ENCODE measurements around the gene UBE2N.

UBE2N gene

DNA sequence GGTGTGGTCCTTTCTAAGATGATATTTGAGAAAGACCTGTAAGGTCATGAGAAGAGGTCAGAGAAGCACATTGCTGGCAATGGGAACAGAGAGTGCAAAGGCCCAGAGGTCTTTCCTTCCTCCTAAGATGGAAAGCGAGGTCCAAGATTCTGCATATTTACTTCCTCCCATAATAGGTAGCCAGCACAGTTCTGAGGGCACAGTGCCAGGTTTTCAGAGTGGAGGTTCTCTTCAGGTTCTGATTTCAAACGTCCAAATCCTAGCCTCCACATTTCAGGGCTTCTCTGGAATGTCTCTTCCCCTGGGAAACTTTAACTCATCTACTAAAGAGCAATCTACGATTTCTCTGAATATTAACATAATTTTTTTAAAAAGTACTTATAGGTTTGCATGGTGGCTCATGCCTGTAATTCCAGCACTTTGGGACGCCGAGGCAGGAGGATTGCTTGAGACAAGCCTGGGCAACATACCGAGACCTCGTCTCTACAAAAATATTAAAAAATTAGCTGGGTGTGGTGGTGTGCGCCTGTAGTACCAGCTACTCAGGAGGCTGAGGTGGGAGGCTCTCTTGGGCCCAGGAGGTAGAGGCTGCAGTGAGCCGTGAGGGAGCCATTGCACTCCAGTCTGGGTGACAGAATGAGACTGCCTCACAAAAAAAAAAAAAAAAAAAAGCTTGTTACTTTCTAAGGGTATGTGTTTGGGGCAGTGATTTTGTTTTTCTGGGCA lies 25.0 kb upstream of the UBE2N start:
- TF ChIP-seq CEBPB (IDR thresholded peaks at IDR 0.05) = no peak
- no peak for TF ChIP-seq TEAD4 (IDR thresholded peaks at IDR 0.05)
- TF ChIP-seq YY1 (IDR thresholded peaks at IDR 0.05; ENCODE audit: low read depth) = no peak
- no peak for TF ChIP-seq RAD21 (IDR thresholded peaks at IDR 0.05; ENCODE audit: low read depth)
- no peak for TF ChIP-seq CREB1 (IDR thresholded peaks at IDR 0.05; ENCODE audit: low read depth)
- no peak for TF ChIP-seq TCF12 (IDR thresholded peaks at IDR 0.05; ENCODE audit: low read depth)
- TF ChIP-seq, protein P1, sequence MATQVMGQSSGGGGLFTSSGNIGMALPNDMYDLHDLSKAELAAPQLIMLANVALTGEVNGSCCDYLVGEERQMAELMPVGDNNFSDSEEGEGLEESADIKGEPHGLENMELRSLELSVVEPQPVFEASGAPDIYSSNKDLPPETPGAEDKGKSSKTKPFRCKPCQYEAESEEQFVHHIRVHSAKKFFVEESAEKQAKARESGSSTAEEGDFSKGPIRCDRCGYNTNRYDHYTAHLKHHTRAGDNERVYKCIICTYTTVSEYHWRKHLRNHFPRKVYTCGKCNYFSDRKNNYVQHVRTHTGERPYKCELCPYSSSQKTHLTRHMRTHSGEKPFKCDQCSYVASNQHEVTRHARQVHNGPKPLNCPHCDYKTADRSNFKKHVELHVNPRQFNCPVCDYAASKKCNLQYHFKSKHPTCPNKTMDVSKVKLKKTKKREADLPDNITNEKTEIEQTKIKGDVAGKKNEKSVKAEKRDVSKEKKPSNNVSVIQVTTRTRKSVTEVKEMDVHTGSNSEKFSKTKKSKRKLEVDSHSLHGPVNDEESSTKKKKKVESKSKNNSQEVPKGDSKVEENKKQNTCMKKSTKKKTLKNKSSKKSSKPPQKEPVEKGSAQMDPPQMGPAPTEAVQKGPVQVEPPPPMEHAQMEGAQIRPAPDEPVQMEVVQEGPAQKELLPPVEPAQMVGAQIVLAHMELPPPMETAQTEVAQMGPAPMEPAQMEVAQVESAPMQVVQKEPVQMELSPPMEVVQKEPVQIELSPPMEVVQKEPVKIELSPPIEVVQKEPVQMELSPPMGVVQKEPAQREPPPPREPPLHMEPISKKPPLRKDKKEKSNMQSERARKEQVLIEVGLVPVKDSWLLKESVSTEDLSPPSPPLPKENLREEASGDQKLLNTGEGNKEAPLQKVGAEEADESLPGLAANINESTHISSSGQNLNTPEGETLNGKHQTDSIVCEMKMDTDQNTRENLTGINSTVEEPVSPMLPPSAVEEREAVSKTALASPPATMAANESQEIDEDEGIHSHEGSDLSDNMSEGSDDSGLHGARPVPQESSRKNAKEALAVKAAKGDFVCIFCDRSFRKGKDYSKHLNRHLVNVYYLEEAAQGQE (IDR thresholded peaks at IDR 0.05; ENCODE audit: low read depth) = no peak
- TF ChIP-seq, protein P2, sequence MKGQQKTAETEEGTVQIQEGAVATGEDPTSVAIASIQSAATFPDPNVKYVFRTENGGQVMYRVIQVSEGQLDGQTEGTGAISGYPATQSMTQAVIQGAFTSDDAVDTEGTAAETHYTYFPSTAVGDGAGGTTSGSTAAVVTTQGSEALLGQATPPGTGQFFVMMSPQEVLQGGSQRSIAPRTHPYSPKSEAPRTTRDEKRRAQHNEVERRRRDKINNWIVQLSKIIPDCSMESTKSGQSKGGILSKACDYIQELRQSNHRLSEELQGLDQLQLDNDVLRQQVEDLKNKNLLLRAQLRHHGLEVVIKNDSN (IDR thresholded peaks at IDR 0.05) = no peak
- TF ChIP-seq, protein P3, sequence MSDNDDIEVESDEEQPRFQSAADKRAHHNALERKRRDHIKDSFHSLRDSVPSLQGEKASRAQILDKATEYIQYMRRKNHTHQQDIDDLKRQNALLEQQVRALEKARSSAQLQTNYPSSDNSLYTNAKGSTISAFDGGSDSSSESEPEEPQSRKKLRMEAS (IDR thresholded peaks at IDR 0.05) = no peak
- no peak for TF ChIP-seq NFIC (IDR thresholded peaks at IDR 0.05)
- no peak for TF ChIP-seq ZBTB7A (IDR thresholded peaks at IDR 0.05; ENCODE audit: low read depth)
- no peak for TF ChIP-seq TAF1 (IDR thresholded peaks at IDR 0.05; ENCODE audit: low read depth)
- TF ChIP-seq FOXM1 (IDR thresholded peaks at IDR 0.05; ENCODE audit: borderline replicate concordance, low read depth) = no peak
- no peak for TF ChIP-seq EGR1 (IDR thresholded peaks at IDR 0.05)
- no peak for TF ChIP-seq EP300 (IDR thresholded peaks at IDR 0.05; ENCODE audit: borderline replicate concordance)

DNA sequence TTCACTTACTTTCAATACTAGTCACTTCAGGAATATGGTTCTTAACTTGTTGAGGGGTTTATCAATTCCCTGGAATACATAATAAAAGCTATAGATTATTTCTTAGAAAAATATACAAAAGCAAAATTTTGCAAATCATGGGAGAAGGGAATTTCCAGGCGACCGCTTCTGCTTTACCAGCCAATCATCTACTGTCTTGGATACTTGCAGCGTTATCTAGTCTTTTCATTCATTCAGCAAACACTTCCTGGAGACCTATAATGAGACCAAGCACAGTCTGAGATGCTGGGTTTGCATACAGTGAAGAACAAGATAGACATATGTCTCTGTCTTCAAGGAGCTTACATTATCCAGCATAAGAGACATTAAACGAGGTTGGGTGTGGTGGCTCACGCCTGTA lies 24.1 kb upstream of the UBE2N start:
- TF ChIP-seq CREB1 (IDR thresholded peaks at IDR 0.05; ENCODE audit: low read depth) = no peak

DNA sequence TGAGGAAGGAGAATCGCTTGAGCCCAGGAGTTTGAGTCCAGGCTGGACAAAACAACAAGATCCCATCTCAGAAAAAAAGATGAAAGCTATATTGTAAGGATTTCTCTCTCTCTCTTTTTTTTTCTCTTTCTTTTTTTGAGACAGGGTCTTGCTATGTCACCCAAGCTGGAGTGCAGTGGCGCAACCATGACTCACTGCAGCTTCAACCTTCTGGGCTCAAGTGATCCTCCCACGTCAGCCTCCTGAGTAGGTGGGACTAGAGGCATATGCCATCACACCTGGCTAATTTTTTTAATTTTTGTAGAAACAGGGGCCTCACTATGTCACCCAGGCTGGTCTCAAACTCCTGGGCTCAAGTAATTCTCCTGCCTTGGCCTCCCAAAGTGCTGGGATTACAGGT lies 19.8 kb upstream of the UBE2N start:
- TF ChIP-seq, protein P1 (IDR thresholded peaks at IDR 0.05; ENCODE audit: low read depth) = no peak

DNA sequence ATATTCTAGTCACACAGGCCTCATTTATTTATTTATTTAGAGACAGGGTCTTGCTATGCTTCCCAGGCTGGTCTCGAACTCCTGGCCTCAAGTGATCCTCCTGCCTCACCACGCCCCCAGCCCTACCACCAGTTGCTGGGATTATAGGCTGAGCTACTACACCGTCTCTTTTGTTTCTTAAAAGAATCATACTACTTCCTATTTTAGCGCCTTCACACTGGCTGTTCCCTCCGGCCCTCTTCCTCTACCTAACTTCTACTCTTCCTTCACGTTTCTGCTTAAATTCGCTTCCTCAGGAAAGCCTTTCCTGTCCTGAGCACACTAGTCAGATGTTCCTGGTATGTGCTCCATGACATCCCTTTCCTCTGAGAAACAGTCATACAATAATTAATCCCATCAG lies 19.2 kb upstream of the UBE2N start:
- TF ChIP-seq, protein P3 (IDR thresholded peaks at IDR 0.05) = no peak
- TF ChIP-seq TEAD4 (IDR thresholded peaks at IDR 0.05) (no peak), TAF1 (IDR thresholded peaks at IDR 0.05; ENCODE audit: low read depth) (no peak), ZBTB7A (IDR thresholded peaks at IDR 0.05; ENCODE audit: low read depth) (no peak), EP300 (IDR thresholded peaks at IDR 0.05; ENCODE audit: borderline replicate concordance) (no peak), YY1 (IDR thresholded peaks at IDR 0.05; ENCODE audit: low read depth) (no peak), RAD21 (IDR thresholded peaks at IDR 0.05; ENCODE audit: low read depth) (no peak), NFIC (IDR thresholded peaks at IDR 0.05) (no peak), CREB1 (IDR thresholded peaks at IDR 0.05; ENCODE audit: low read depth) (no peak), TCF12 (IDR thresholded peaks at IDR 0.05; ENCODE audit: low read depth) (no peak), CEBPB (IDR thresholded peaks at IDR 0.05) (no peak), EGR1 (IDR thresholded peaks at IDR 0.05) (no peak)
- TF ChIP-seq, protein P1 (IDR thresholded peaks at IDR 0.05; ENCODE audit: low read depth) = no peak

DNA sequence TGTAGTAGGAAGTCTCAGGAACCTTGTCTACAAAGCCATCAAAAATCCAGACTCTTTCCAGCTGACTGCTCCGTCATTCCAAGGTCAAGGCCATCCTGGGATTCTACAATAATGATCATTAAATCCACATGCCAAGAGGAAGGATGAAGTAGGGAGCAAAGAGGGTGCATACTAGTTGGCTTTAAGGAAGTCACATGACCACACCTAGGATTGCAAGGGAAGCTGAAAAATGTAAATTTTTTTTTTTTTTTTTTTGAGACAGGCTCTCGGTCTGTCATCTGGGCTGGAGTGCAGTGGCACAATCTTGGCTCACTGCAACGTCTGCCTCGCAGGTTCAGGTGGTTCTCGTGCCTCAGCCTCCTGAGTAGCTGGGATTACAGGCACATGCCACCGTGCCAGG lies 18.3 kb upstream of the UBE2N start:
- no peak for TF ChIP-seq EP300 (IDR thresholded peaks at IDR 0.05; ENCODE audit: borderline replicate concordance)
- TF ChIP-seq, protein P3 (IDR thresholded peaks at IDR 0.05) = no peak
- TF ChIP-seq, protein P2 (IDR thresholded peaks at IDR 0.05) = peak; percentile 67
